Endothelial cell of umbilical vein (primary cell): ENCODE data around the gene LDLRAD3. TPM values are rescaled to one million over a fixed set of nuclear protein-coding genes. Genes with fewer than 3 reads are reported as not detected.

Experiments
- Bru-seq: library from RNA; stranded (reverse); fragments of 400-500 nt; gene quantifications from one replicate; lab custom pipeline; 2021; lab: Mats Ljungman, UMichigan
- BruChase-seq, 2 experiments: library from RNA; stranded (reverse); fragments of 400-500 nt; gene quantifications; one replicate each; lab custom pipeline; 2021; lab: Mats Ljungman, UMichigan
- BruUV-seq: library from RNA; stranded (reverse); fragments of 400-500 nt; replicated peaks from 2 replicates; lab custom pipeline; 2021; lab: Mats Ljungman, UMichigan
- CTCF ChIA-PET: fragments of 300-600, 350-600 bp; sonication (Branson Sonifier 250); formaldehyde crosslinking; loops from one replicate; lab custom pipeline; 2021; ENCODE audit warnings: antibody characterized with exemption, inconsistent platforms; lab: Charles Lee
- POLR2A ChIA-PET: fragments of 300-600, 350-600 bp; sonication (Branson Sonifier 250); formaldehyde crosslinking; loops from one replicate; lab custom pipeline; 2021; ENCODE audit warnings: antibody characterized with exemption, inconsistent platforms; lab: Charles Lee
- DNase-seq: peaks from one replicate; pipeline ENCODE4 v3.0.0-alpha.2; 2011; ENCODE audit warnings: low read depth, low spot score
- FAIRE-seq: peaks from 2 replicates; lab custom pipeline; 2011; peaks lifted over from hg19 to GRCh38; lab: Jason Lieb, UNC
- H2AFZ ChIP-seq: 2 replicates; pipeline ENCODE4 v1.6.0; 2012; ENCODE audit warnings: low read depth, low read length, control low read depth, inconsistent platforms
- H3K27ac ChIP-seq: 2 replicates; pipeline ENCODE4 v1.5.1; 2011; ENCODE audit warnings: low read depth, mild to moderate bottlenecking, control low read depth, low read length, moderate library complexity; ENCODE audit not compliant: insufficient read depth
- H3K27me3 ChIP-seq, 2 experiments: 2 replicates each; pipeline versions ENCODE4 v1.6.0 to v1.6.1; 2011; ENCODE audit warnings: low read length in 2 of 2, mixed read lengths in 1 of 2; ENCODE audit not compliant: control insufficient read depth in 2 of 2, insufficient read depth in 2 of 2
- H3K36me3 ChIP-seq, 2 experiments: 2 replicates in 1 of 2; 3 replicates in 1 of 2; pipeline ENCODE4 v1.5.1; 2011; ENCODE audit warnings: low read length in 2 of 2, mild to moderate bottlenecking in 1 of 2, moderate library complexity in 1 of 2; ENCODE audit not compliant: control insufficient read depth in 2 of 2, insufficient read depth in 2 of 2; ENCODE audit errors: extremely low read depth in 1 of 2
- H3K4me1 ChIP-seq: 3 replicates; pipeline ENCODE4 v1.5.1; 2011; ENCODE audit warnings: mild to moderate bottlenecking, low read length; ENCODE audit not compliant: control insufficient read depth, insufficient read depth; ENCODE audit errors: extremely low read depth
- H3K4me2 ChIP-seq: 2 replicates; pipeline ENCODE4 v1.6.1; 2011; ENCODE audit warnings: low read length, control low read depth, mixed read lengths; ENCODE audit not compliant: insufficient read depth
- H3K4me3 ChIP-seq, 3 experiments: fragments of 200-600 bp in 1 of 3; sonication (generic), shearing (Covaris generic) in 1 of 3; replicated peaks in 1 of 3; 2 replicates each; pipeline ENCODE4 v1.5.1; 2011 to 2016; ENCODE audit warnings: control low read depth in 3 of 3, low read length in 3 of 3, mild to moderate bottlenecking in 2 of 3, inconsistent platforms in 1 of 3, low read depth in 1 of 3, moderate library complexity in 1 of 3; ENCODE audit not compliant: insufficient read depth in 1 of 3
- H3K79me2 ChIP-seq: 2 replicates; pipeline ENCODE4 v1.6.0; 2012; ENCODE audit warnings: low read length, inconsistent platforms; ENCODE audit not compliant: control insufficient read depth, insufficient read depth
- H3K9ac ChIP-seq: replicated peaks from 2 replicates; pipeline ENCODE3; 2011; ENCODE audit warnings: low read length, control low read depth; ENCODE audit not compliant: insufficient read depth; ENCODE audit errors: extremely low read depth
- H3K9me1 ChIP-seq: replicated peaks from 3 replicates; pipeline ENCODE4 v1.6.0; 2011; ENCODE audit warnings: mild to moderate bottlenecking, low read length; ENCODE audit not compliant: control insufficient read depth, insufficient read depth; ENCODE audit errors: extremely low read depth
- H3K9me3 ChIP-seq: replicated peaks from 2 replicates; pipeline ENCODE4 v1.5.1; 2012; ENCODE audit warnings: low read length, inconsistent platforms; ENCODE audit not compliant: control insufficient read depth, insufficient read depth
- H4K20me1 ChIP-seq: replicated peaks from 2 replicates; pipeline ENCODE3; 2011; ENCODE audit warnings: mild to moderate bottlenecking, low read length; ENCODE audit not compliant: control insufficient read depth, insufficient read depth; ENCODE audit errors: extremely low read depth
- EZH2 ChIP-seq: IDR thresholded peaks from 2 replicates; pipeline ENCODE4 v1.6.1; 2012; ENCODE audit warnings: borderline replicate concordance, low read depth, mild to moderate bottlenecking, moderate library complexity, low read length, inconsistent platforms; ENCODE audit not compliant: severe bottlenecking
- FOS ChIP-seq: IDR thresholded peaks from 2 replicates; pipeline ENCODE4 v1.6.1; 2011; ENCODE audit warnings: mild to moderate bottlenecking, low read length, moderate library complexity, borderline replicate concordance; ENCODE audit not compliant: insufficient read depth
- GATA2 ChIP-seq: IDR thresholded peaks from 2 replicates; pipeline ENCODE4 v1.7.0; 2011; ENCODE audit warnings: low read depth, mild to moderate bottlenecking, moderate library complexity, mixed read lengths, low read length; ENCODE audit not compliant: insufficient read length, insufficient read depth
- JUN ChIP-seq: IDR thresholded peaks from 2 replicates; pipeline ENCODE4 v1.6.1; 2011; ENCODE audit warnings: borderline replicate concordance, low read depth; ENCODE audit not compliant: insufficient read length, insufficient read depth
- MAX ChIP-seq: IDR thresholded peaks from 2 replicates; pipeline ENCODE4 v1.6.1; 2011; ENCODE audit not compliant: insufficient read depth, insufficient read length
- MYC ChIP-seq: IDR thresholded peaks from one replicate; pipeline ENCODE4 v1.6.1; 2011; ENCODE audit warnings: mild to moderate bottlenecking, low read depth, low read length
- POLR2A ChIP-seq: IDR thresholded peaks from 2 replicates; pipeline ENCODE4 v1.6.1; 2012; ENCODE audit warnings: low read depth, mild to moderate bottlenecking, control low read depth, low read length
- POLR2AphosphoS5 ChIP-seq: IDR thresholded peaks from 2 replicates; pipeline ENCODE4 v1.6.1; 2012; ENCODE audit warnings: low read depth, mild to moderate bottlenecking, control low read depth, low read length, moderate library complexity; ENCODE audit not compliant: insufficient read depth
- dilution Hi-C: fragments of 300-500 bp; cut with MboI; formaldehyde crosslinking; loops from one replicate; pipeline ENCODE4 v1.15.0; 2019; ENCODE audit warnings: low sequenced_read_pairs; ENCODE audit not compliant: extremely low pct_ligation_motif_present
- intact Hi-C: fragments of 100-400 bp; cut with micrococcal nuclease; formaldehyde crosslinking; loops from one replicate; pipeline ENCODE4 v1.10.0; 2022
- long read RNA-seq: library from polyadenylated mRNA; stranded (forward); transcript quantifications from one replicate; pipeline ENCODE4 v2.0.0, GENCODE V29; 2021
- polyA minus RNA-seq, 3 experiments: library from RNA; depleted of rRNA, polyadenylated mRNA; stranded (reverse); fragments of >200 nt; gene quantifications; 1 replicate in 1 of 3; 2 replicates in 2 of 3; pipeline ENCODE4 v1.2.3, GENCODE V29; 2011
- polyA plus RNA-seq, 4 experiments: library from polyadenylated mRNA; depleted of rRNA in 3 of 4; stranded (reverse) in 3 of 4; unstranded in 1 of 4; fragments of >200 nt; gene quantifications; 2 replicates each; pipeline versions ENCODE4 v1.2.1 to v1.2.3, GENCODE V29; 2011 to 2012; ENCODE audit warnings: missing spikeins in 1 of 4
- total RNA-seq: library from RNA; stranded (reverse); gene quantifications from 2 replicates; pipeline ENCODE4 v1.2.3, GENCODE V29; 2021
- TF ChIP-seq, protein P1 (sequence below), 2 donors: IDR thresholded peaks; 1 replicate in 1 of 2; 2 replicates in 1 of 2; pipeline ENCODE4 v1.5.1; 2011; ENCODE audit warnings: low read length in 2 of 2, mild to moderate bottlenecking in 2 of 2, moderate library complexity in 2 of 2, control low read depth in 1 of 2, inconsistent platforms in 1 of 2, low read depth in 1 of 2; ENCODE audit not compliant: insufficient read depth in 1 of 2; ENCODE audit errors: extremely low read depth in 1 of 2

LDLRAD3 gene
- total RNA-seq (19.9 and 25.1 TPM in 2 replicates), polyA plus RNA-seq (17.9 and 18.7 TPM in 2 replicates), polyA minus RNA-seq (15.3 and 20.7 TPM in 2 replicates), Bru-seq, nascent RNA (percentile 80 among the genes with signal in this experiment), BruChase-seq, experiment 1, labeled RNA remaining after a 6-hour chase (percentile 67 among the genes with signal in this experiment), BruChase-seq, experiment 2, labeled RNA remaining after a 2-hour chase (percentile 71 among the genes with signal in this experiment)
- polyA plus RNA-seq (2011; cell fraction: cytosol; rRNA removed) = 12.0 and 12.8 TPM in 2 replicates
- polyA plus RNA-seq (2011; cell fraction: nucleus; rRNA removed) = 7.4 and 7.5 TPM in 2 replicates
- polyA plus RNA-seq (2012) = 15.8 and 17.4 TPM in 2 replicates
- polyA minus RNA-seq (2011; cell fraction: cytosol; rRNA and poly(A)+ RNA removed) = 15.7 TPM
- 12.9 and 17.0 TPM in 2 replicates for polyA minus RNA-seq (2011; cell fraction: nucleus; rRNA and poly(A)+ RNA removed)
- long read RNA-seq, transcript LDLRAD3-201 (6 exons, 3,798 nt) = major isoform, 22 of 42 reads
- long read RNA-seq, partial matches to known transcripts = 2 of 42 reads
- long read RNA-seq, other reads (novel, unspliced or antisense) = 16 of 42 reads

DNA sequence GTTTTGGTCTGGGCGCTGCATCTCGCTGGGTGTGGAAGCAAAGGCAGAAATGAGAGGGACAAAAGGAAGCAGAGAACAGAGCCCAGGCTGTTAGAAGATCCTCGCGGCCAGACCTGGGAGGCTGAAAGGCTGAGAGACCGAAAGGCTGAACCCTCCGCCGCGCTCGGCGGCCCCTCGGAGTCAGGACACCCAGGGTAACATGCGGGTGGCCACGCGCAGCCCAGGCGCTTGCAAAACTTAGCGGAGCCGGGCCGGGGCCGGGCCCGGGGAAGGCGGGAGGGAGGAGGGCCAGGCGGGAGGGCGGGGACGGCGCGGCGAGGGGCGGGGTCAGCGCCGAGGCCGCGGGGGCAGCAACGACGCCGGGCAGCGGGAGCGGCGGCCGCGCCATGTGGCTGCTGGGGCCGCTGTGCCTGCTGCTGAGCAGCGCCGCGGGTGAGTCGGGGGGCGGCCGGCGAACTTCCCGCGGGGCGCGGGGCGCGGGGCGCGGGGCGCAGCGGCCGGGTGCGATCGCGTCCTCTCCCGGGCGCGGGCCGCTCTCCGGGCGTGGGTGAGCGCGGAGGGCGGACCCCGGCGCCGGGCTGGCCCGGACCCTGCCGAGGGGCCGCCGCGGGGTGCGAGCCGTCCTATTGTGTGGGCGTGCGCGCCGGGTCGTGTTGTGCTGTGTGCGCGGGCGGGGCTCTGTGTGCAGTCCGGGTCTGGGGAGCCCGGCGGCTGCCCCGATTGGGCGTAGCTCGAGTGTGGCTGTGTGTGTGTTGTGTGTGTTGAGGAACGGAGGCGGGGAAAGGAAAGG lies at the start of gene LDLRAD3:
LDLRAD3 (plus strand) TSS at position 350 of the 790 bp plus-strand sequence; CDS start at position 387, 37 bp downstream.
- Histone ChIP-seq H3K36me3 (no peaks in the 10 kb centered on the region), H3K27me3 (no peaks in the 10 kb centered on the region), H3K4me2 (peak within 1 kb of the TSS; percentile 88), H3K9me3 (no peaks in the 10 kb centered on the region), H4K20me1 (no peaks in the 10 kb centered on the region), H3K9me1 (no peaks in the 10 kb centered on the region), H3K9ac (peak within 1 kb of the TSS; percentile 83), H3K4me1 (peaks cover 18% of the 10 kb centered on the region), H3K79me2 (peaks cover 35% of the 10 kb centered on the region), H3K27ac (peak within 1 kb of the TSS; percentile 45), H2AFZ (peak within 1 kb of the TSS; percentile 92), H3K4me3 (peak within 1 kb of the TSS; percentile 62 to 82 (median 77))
- intact Hi-C loops (loop anchor here (1.0 to 2.0 kb wide), 5 partner anchors 10 to 327 kb away; no protein-coding TSS in a partner anchor), dilution Hi-C loops (no loop called here)
- DNase-seq (peak; percentile 72), FAIRE-seq (peak; percentile 70)
- TF ChIP-seq MYC = no peak
- TF ChIP-seq GATA2 = no peak
- TF ChIP-seq FOS = no peak
- no peak for TF ChIP-seq EZH2
- peak; percentile 54 for TF ChIP-seq POLR2A
- TF ChIP-seq POLR2AphosphoS5 = peak; percentile 76
- TF ChIP-seq JUN = no peak
- TF ChIP-seq MAX = no peak
- TF ChIP-seq, protein P1, sequence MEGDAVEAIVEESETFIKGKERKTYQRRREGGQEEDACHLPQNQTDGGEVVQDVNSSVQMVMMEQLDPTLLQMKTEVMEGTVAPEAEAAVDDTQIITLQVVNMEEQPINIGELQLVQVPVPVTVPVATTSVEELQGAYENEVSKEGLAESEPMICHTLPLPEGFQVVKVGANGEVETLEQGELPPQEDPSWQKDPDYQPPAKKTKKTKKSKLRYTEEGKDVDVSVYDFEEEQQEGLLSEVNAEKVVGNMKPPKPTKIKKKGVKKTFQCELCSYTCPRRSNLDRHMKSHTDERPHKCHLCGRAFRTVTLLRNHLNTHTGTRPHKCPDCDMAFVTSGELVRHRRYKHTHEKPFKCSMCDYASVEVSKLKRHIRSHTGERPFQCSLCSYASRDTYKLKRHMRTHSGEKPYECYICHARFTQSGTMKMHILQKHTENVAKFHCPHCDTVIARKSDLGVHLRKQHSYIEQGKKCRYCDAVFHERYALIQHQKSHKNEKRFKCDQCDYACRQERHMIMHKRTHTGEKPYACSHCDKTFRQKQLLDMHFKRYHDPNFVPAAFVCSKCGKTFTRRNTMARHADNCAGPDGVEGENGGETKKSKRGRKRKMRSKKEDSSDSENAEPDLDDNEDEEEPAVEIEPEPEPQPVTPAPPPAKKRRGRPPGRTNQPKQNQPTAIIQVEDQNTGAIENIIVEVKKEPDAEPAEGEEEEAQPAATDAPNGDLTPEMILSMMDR (IDR thresholded peaks at IDR 0.05; ENCODE audit: extremely low read depth in 1 of 2, insufficient read depth in 1 of 2, low read depth in 1 of 2, low read length in 2 of 2) = no peak
- ChIA-PET POLR2A (interaction anchor here (1.3 to 1.5 kb wide), 2 partner anchors 9 to 122 kb away, joined by 4 to 5 read pairs; no protein-coding TSS in a partner anchor), CTCF (interaction anchor here (1.4 to 2.2 kb wide), 2 partner anchors 113 to 122 kb away, joined by 5 to 25 read pairs; no protein-coding TSS in a partner anchor)
- BruUV-seq = no TSS peak
